Heart right ventricle (tissue), 16 donors: ENCODE results near the gene GRP. TPM values are rescaled to one million over a fixed set of nuclear protein-coding genes. Genes with fewer than 3 reads are reported as not detected.
"Not testable (repeated sequence)": the region's sequence is repeated elsewhere in the genome, so short reads cannot be mapped to it uniquely, and the experiment has no call there.

ENCODE experiments used
- ATAC-seq, 8 donors: fragments of 200-7000 bp; cut with Tn5 transposase; one replicate each; pipeline ENCODE4 v1.9.1; 2020; ENCODE audit warnings: mild to moderate bottlenecking in 8 of 8, moderate library complexity in 8 of 8, moderate number of reproducible peaks in 1 of 8
- DNase-seq, 2 donors: peaks; one replicate each; pipeline ENCODE4 v3.0.0-alpha.2; 2020
- H3K27ac ChIP-seq, 10 donors: fragments of 200-600 bp; sonication (generic) in 2 of 10; one replicate each; pipeline versions ENCODE4 v1.5.0 to v1.8.0; 2020 to 2022; ENCODE audit warnings: mild to moderate bottlenecking in 3 of 10
- H3K27me3 ChIP-seq, 7 donors: fragments of 200-600 bp; one replicate each; pipeline ENCODE4 v1.8.0; 2021 to 2022; ENCODE audit warnings: mild to moderate bottlenecking in 2 of 7
- H3K36me3 ChIP-seq, 9 donors: fragments of 200-600 bp; sonication (generic) in 1 of 9; one replicate each; pipeline versions ENCODE4 v1.5.0 to v1.8.0; 2020 to 2022; ENCODE audit warnings: mild to moderate bottlenecking in 2 of 9
- H3K4me1 ChIP-seq, 9 donors: fragments of 200-600 bp; sonication (generic) in 1 of 9; one replicate each; pipeline versions ENCODE4 v1.5.0 to v1.8.0; 2020 to 2022; ENCODE audit warnings: mild to moderate bottlenecking in 4 of 9
- H3K4me3 ChIP-seq, 10 donors: fragments of 200-600 bp; sonication (generic) in 2 of 10; one replicate each; pipeline versions ENCODE4 v1.5.0 to v1.8.0; 2020 to 2022; ENCODE audit warnings: mild to moderate bottlenecking in 7 of 10, moderate library complexity in 2 of 10
- H3K9me3 ChIP-seq, 11 donors: fragments of 200-600 bp in 10 of 11; sonication (generic) in 2 of 11; one replicate each; pipeline versions ENCODE4 v1.5.0 to v1.8.0; 2013 to 2022; ENCODE audit warnings: mild to moderate bottlenecking in 2 of 11, control low read depth in 1 of 11, moderate library complexity in 1 of 11
- CTCF ChIP-seq, 9 donors: fragments of 200-600 bp; sonication (generic) in 2 of 9; IDR thresholded peaks; one replicate each; pipeline versions ENCODE4 v1.5.0 to v1.8.0; 2021 to 2022; ENCODE audit warnings: antibody characterized with exemption in 9 of 9, mild to moderate bottlenecking in 5 of 9, moderate library complexity in 1 of 9
- WGBS, 2 donors: extraction: QIAGEN DNeasy Blood & Tissue Kit; methylation state at CpG; one replicate each; pipeline ENCODE4 v1.1.7; 2013; ENCODE audit warnings: inconsistent platforms in 1 of 2; 5-methylcytosine and 5-hydroxymethylcytosine counted together
- intact Hi-C, 10 donors: fragments of 100-400 bp; cut with DNase I; formaldehyde crosslinking; loops; one replicate each; pipeline versions ENCODE4 v1.11.1 to v1.14.2; 2022
- polyA plus RNA-seq, 2 donors: library from polyadenylated mRNA; stranded (reverse); fragments of 200-250 nt; gene quantifications; one replicate each; pipeline ENCODE4 v1.2.3, GENCODE V29; 2013
- total RNA-seq, 10 donors: library from RNA; stranded (reverse); fragmentation: NEBNext Ultra II Directional in 3 of 10; extraction: Animal tissue kit (Norgen Biotek cat#: 25700) in 3 of 10; gene quantifications; one replicate each; pipeline versions ENCODE4 v1.2.1 to v1.2.4, GENCODE V29; 2021 to 2023
- donor health status: Arrhythmogenic right ventricular cardiomyopathy.
- donor health status: ischemic (EF 13 %, LVEDD 7.1; RV severe dilation, severe dysfunction).
- donor health status: healthy with polysubstance abuse.
- donor health status: DM: no; HTN: yes; CAD: no.
- donor health status: DM: no; HTN: no; CAD: no.
- donor health status: ischemic (EF 25% LVEDD 6.9; RV normal size, moderate dysfunction).
- donor health status: ischemic (EF 25% LVEDD 5.7; RV mildly dilated, moderate dysfunction).
- donor health status: healthy.
- donor health status: DM: yes; HTN: yes; CAD: no.
- donor health status: Ischemic cardiomyopathy.
- donor health status: ischemic (EF 35%, LVEDD 5.7; RV mildly dilated, moderate dysfunction).
- donor health status: nonischemic (EF 11% LVEDD 7.7; RV severe dilation, severe dysfunction).
- donor health status: DM: yes; HTN: yes; CAD: no.
- donor health status: PGD.
- donor health status: ischemic (EF 29% LVEDD 5.4; RV normal size, mild dysfunction).
- donor health status: nonischemic (EF 23%, LVEDD 6.1; RV moderate dilation, normal function).

The GRP gene
- total and polyA plus RNA-seq, 12 donors = not detected

GRCh38 chr18:59239642-59240041 lies 19.7 kb downstream of the GRP start:
- Histone ChIP-seq H3K9me3 (peaks cover 0 to 4% (median 0%) of the 10 kb centered on the region in 11 donors), H3K27ac (no peak overlapping the region), H3K27me3 (peaks cover 0 to 20% (median 10%) of the 10 kb centered on the region in 7 donors), H3K4me1 (no peaks in the 10 kb centered on the region), H3K4me3 (no peak overlapping the region), H3K36me3 (no peaks in the 10 kb centered on the region)
- DNase-seq (no peak), ATAC-seq (no peak)
- TF ChIP-seq CTCF (IDR thresholded peaks at IDR 0.05) = no peak
- 50 to 52% methylated on average over 4 of the region's 4 CpGs for WGBS, 2 donors
- intact Hi-C loops = loop anchor here in 2 of 10 donors (5.0 to 10.0 kb wide), 2 partner anchors 65 to 522 kb away; no protein-coding TSS in a partner anchor

DNA sequence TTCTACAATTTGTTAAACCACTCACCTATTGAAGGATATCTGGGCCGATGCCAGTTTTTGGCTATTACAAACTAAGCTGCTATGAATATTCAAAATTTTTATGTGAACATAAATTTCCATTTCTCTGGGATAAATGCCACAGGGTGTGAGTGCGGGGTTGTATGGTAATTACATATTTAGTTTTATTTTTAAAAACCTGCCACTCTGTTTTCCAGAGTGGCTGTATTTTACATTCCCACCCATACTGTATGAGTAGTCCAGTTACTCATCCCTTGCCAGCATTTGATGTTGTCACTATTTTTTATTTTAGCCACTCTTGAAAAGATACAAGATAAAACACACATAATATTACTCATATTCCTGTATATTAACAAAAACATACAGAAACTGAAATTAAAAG lies 22.9 kb downstream of the GRP start:
- H3K4me1 ChIP-seq = no peaks in the 10 kb centered on the region

DNA sequence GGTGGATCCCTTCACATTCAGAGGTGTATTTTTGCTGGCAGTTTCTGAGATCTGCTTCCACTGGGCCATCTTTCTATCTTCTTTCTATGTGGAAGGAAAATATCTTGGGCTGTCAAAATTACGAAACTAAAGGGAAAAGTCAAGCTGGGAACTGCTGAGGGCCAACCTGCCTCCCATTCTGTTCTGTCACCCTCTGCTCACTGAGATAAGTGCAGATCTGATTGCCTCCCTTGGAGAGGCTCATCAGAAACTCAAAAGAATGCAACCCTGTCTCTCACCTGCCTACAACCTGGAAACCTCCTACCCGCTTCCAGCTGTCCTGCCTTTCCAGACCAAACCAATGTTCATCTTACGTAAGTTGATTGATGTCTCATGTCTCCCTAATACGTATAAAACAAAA lies 26.8 kb downstream of the GRP start:
- DNase-seq (no peak), ATAC-seq (no peak)
- intact Hi-C loops = loop anchor here in 5 of 10 donors (5.0 to 10.0 kb wide), 2 partner anchors 58 to 156 kb away; no protein-coding TSS in a partner anchor
- Histone ChIP-seq H3K27me3 (peaks cover 8 to 60% (median 46%) of the 10 kb centered on the region in 7 donors), H3K4me3 (no peak overlapping the region), H3K9me3 (no peaks in the 10 kb centered on the region), H3K36me3 (no peaks in the 10 kb centered on the region), H3K4me1 (no peaks in the 10 kb centered on the region), H3K27ac (no peak overlapping the region)
- WGBS, 2 donors = 22 to 31% methylated on average over 4 of the region's 4 CpGs
- no peak for TF ChIP-seq CTCF (IDR thresholded peaks at IDR 0.05)

More for the DNA sequence above, 22.9 kb downstream of the GRP start:
- H3K27ac ChIP-seq = no peak overlapping the region
- intact Hi-C loops = loop anchor here in 2 of 10 donors (5.0 to 10.0 kb wide), 2 partner anchors 62 to 526 kb away; no protein-coding TSS in a partner anchor
- DNase-seq (no peak), ATAC-seq (no peak)
- no peak for TF ChIP-seq CTCF (IDR thresholded peaks at IDR 0.05)
- no peak overlapping the region for H3K4me3 ChIP-seq
- H3K36me3 ChIP-seq = no peaks in the 10 kb centered on the region
- H3K27me3 ChIP-seq = peaks cover 8 to 49% (median 42%) of the 10 kb centered on the region in 7 donors
- 89 to 100% methylated on average over 2 of the region's 2 CpGs for WGBS, 2 donors
- peaks cover 0 to 4% (median 0%) of the 10 kb centered on the region in 11 donors for H3K9me3 ChIP-seq

- Histone ChIP-seq H3K36me3 (no peaks in the 10 kb centered on the region), H3K9me3 (no peaks in the 10 kb centered on the region), H3K4me3 (no peak overlapping the region), H3K4me1 (no peaks in the 10 kb centered on the region), H3K27me3 (peaks cover 8 to 56% (median 41%) of the 10 kb centered on the region in 7 donors), H3K27ac (no peak overlapping the region)
- WGBS, 2 donors = 22 to 23% methylated on average over 5 of the region's 5 CpGs
- DNase-seq (peak in 1 of 2 donors; percentile 42), ATAC-seq (peak in 4 of 8 donors; percentile 33 to 64 (median 45))
- intact Hi-C loops = loop anchor here in 8 of 10 donors (2.0 to 10.0 kb wide), 4 partner anchors 56 to 154 kb away; no protein-coding TSS in a partner anchor
- TF ChIP-seq CTCF (IDR thresholded peaks at IDR 0.05) = peak; percentile 22 to 75 (median 66)
These were observed 29.3 kb downstream of the GRP start for GRCh38 chr18:59249199-59249774.

DNA sequence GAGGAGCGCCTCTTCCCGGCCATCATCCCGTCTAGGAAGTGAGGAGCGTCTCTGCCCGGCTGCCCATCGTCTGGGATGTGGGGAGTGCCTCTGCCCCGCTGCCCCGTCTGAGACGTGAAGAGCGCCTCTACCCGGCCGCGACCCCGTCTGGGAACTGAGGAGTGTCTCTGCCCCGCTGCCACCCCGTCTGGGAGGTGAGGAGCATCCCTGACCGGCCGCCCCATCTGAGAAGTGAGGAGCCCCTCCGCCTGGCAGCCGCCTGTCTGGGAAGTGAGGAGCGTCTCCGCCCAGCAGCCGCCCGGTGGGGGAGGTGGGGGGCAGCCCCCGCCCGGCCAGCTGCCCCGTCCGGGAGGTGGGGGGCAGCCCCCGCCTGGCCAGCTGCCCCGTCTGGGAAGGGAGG lies 35.5 kb downstream of the GRP start:
- intact Hi-C loops, DNase-seq, H3K4me3 ChIP-seq, H3K4me1 ChIP-seq, H3K27ac ChIP-seq, H3K36me3 ChIP-seq, ATAC-seq: not testable (repeated sequence)
- 81 to 93% methylated on average over 28 to 30 of the region's 30 CpGs for WGBS, 2 donors
- peaks cover 0 to 10% (median 0%) of the 10 kb centered on the region in 11 donors for H3K9me3 ChIP-seq
- H3K27me3 ChIP-seq = peaks cover 0 to 20% (median 11%) of the 10 kb centered on the region in 7 donors

DNA sequence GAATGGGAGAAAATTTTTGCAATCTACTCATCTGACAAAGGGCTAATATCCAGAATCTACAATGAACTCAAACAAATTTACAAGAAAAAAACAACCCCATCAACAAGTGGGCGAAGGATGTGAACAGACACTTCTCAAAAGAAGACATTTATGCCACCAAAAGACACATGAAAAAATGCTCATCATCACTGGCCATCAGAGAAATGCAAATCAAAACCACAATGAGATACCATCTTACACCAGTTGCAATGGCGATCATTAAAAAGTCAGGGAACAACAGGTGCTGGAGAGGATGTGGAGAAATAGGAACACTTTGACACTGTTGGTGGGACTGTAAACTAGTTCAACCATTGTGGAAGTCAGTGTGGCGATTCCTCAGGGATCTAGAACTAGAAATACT lies 41.9 kb downstream of the GRP start:
- intact Hi-C loops, DNase-seq, ATAC-seq, H3K36me3 ChIP-seq, H3K27ac ChIP-seq, H3K9me3 ChIP-seq, H3K4me3 ChIP-seq: not testable (repeated sequence)
- Histone ChIP-seq H3K4me1 (peaks cover 0 to 12% (median 4%) of the 10 kb centered on the region in 9 donors), H3K27me3 (peaks cover 14 to 53% (median 48%) of the 10 kb centered on the region in 7 donors)
- 51 to 59% methylated on average over 2 to 3 of the region's 3 CpGs for WGBS, 2 donors

DNA sequence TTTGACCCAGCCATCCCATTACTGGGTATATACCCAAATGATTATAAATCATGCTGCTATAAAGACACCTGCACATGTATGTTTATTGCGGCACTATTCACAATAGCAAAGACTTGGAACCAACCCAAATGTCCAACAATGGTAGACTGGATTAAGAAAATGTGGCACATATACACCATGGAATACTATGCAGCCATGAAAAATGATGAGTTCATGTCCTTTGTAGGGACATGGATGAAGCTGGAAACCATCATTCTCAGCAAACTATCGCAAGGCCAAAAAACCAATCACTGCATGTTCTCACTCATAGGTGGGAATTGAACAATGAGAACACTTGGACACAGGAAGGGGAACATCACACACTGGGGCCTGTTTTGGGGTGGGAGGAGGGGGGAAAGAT lies 42.3 kb downstream of the GRP start:
- peaks cover 15 to 55% (median 49%) of the 10 kb centered on the region in 7 donors for H3K27me3 ChIP-seq

More for the DNA sequence above, 42.3 kb downstream of the GRP start:
- intact Hi-C loops, H3K27ac ChIP-seq, H3K4me3 ChIP-seq, H3K9me3 ChIP-seq, DNase-seq, H3K36me3 ChIP-seq, ATAC-seq: not testable (repeated sequence)
- H3K4me1 ChIP-seq = peaks cover 0 to 12% (median 4%) of the 10 kb centered on the region in 9 donors
- WGBS, 2 donors = 83 to 98% methylated on average over 1 of the region's 2 CpGs
